Measurements from ENCODE around the gene TEKTIP1.

GRCh38 chr19:3494051-3494450 lies 44.9 kb upstream of the TEKTIP1 start:
- TF ChIP-seq CTCF (IDR thresholded peaks at IDR 0.05; ENCODE audit: low read length) (no peak), EZH2 (IDR thresholded peaks at IDR 0.05; ENCODE audit: borderline replicate concordance, low read length) (no peak)
